ENCODE data around the gene TGFB1. TPM values are rescaled to one million over a fixed set of nuclear protein-coding genes. Genes with fewer than 3 reads are reported as not detected.

The TGFB1 gene
- polyA plus RNA-seq, 3 donors = 30.6 to 138 (median 42.2) TPM

GRCh38 chr19:41323023-41323422 lies 30.7 kb downstream of the TGFB1 start:
- peak overlapping the region; percentile 67 for H3K9ac ChIP-seq (ENCODE audit: insufficient read depth, low read length, poor library complexity, severe bottlenecking)
- H3K4me3 ChIP-seq (replicated peaks in 1 of 3; ENCODE audit: low read depth in 2 of 3, low read length in 3 of 3) = peak overlapping the region in 1 of 3 experiments; percentile 9
- H3K4me2 ChIP-seq (replicated peaks; ENCODE audit: extremely low read depth, low read length, poor library complexity, severe bottlenecking) = peak overlapping the region; percentile 14
- no peak overlapping the region for H2AFZ ChIP-seq (ENCODE audit: insufficient read depth, low read depth, low read length, poor library complexity, severe bottlenecking)
- H3K9me3 ChIP-seq (replicated peaks in 1 of 2; ENCODE audit: control insufficient read depth in 1 of 2, insufficient read depth in 1 of 2, low read length in 2 of 2) = no peaks in the 10 kb centered on the region
- Mint-ChIP-seq H3K4me1 (peaks cover 61% of the 10 kb centered on the region), H3K27ac (peak overlapping the region; percentile 66 to 96 (median 87)), H3K4me3 (peak overlapping the region in 1 of 2 donors; percentile 20), H3K27me3 (ENCODE audit: low read depth in 3 of 3) (peaks cover 0 to 1% (median 0%) of the 10 kb centered on the region in 3 donors), H3K36me3 (peaks cover 57 to 74% of the 10 kb centered on the region in 2 donors), H3K9me3 (peaks cover 0 to 1% (median 0%) of the 10 kb centered on the region in 7 donors)
- intact Hi-C loops (cut with micrococcal nuclease) = no loop called here
- peak overlapping the region; percentile 82 to 96 for H3K27ac ChIP-seq (ENCODE audit: low read depth in 1 of 2, low read length in 2 of 2)
- WGBS (ENCODE audit: insufficient coverage) = 53% methylated on average over 7 of the region's 7 CpGs
- H4K20me1 ChIP-seq (ENCODE audit: insufficient read depth, low read length) = peaks cover 83% of the 10 kb centered on the region
- TF ChIP-seq CTCF (IDR thresholded peaks at IDR 0.05) = no peak
- no peak for DNase-seq
- no peaks in the 10 kb centered on the region for H3K27me3 ChIP-seq (ENCODE audit: control insufficient read depth in 2 of 2, insufficient read depth in 2 of 2, low read length in 2 of 2)
- H3K36me3 ChIP-seq (replicated peaks in 1 of 2; ENCODE audit: control insufficient read depth in 1 of 2, insufficient read depth in 2 of 2, low read length in 2 of 2) = peaks cover 44 to 49% of the 10 kb centered on the region in 2 donors
- H3K79me2 ChIP-seq (ENCODE audit: insufficient read depth, low read length) = peaks cover 43% of the 10 kb centered on the region
- peaks cover 68 to 69% of the 10 kb centered on the region in 2 donors for H3K4me1 ChIP-seq (ENCODE audit: control insufficient read depth in 1 of 2, insufficient read depth in 2 of 2, low read length in 2 of 2)

GRCh38 chr19:41322451-41322850 lies 31.3 kb downstream of the TGFB1 start:
- H3K4me1 ChIP-seq (ENCODE audit: control insufficient read depth in 1 of 2, insufficient read depth in 2 of 2, low read length in 2 of 2) = peaks cover 63 to 64% of the 10 kb centered on the region in 2 donors
- no peak overlapping the region for H3K9ac ChIP-seq (ENCODE audit: insufficient read depth, low read length, poor library complexity, severe bottlenecking)
- no peak for DNase-seq
- TF ChIP-seq CTCF (IDR thresholded peaks at IDR 0.05) = no peak
- H3K36me3 Mint-ChIP-seq = peaks cover 59 to 76% of the 10 kb centered on the region in 2 donors
- peak overlapping the region; percentile 30 to 96 for H3K27ac ChIP-seq (ENCODE audit: low read depth in 1 of 2, low read length in 2 of 2)
- H3K27me3 Mint-ChIP-seq (ENCODE audit: low read depth in 3 of 3) = peaks cover 0 to 1% (median 0%) of the 10 kb centered on the region in 3 donors
- H3K4me3 Mint-ChIP-seq = no peak overlapping the region
- peaks cover 43% of the 10 kb centered on the region for H3K79me2 ChIP-seq (ENCODE audit: insufficient read depth, low read length)
- no peak overlapping the region for H3K4me3 ChIP-seq (replicated peaks in 1 of 3; ENCODE audit: low read depth in 2 of 3, low read length in 3 of 3)
- H4K20me1 ChIP-seq (ENCODE audit: insufficient read depth, low read length) = peaks cover 88% of the 10 kb centered on the region
- 98% methylated on average over 4 of the region's 11 CpGs for WGBS (ENCODE audit: insufficient coverage)
- no peaks in the 10 kb centered on the region for H3K9me3 ChIP-seq (replicated peaks in 1 of 2; ENCODE audit: control insufficient read depth in 1 of 2, insufficient read depth in 1 of 2, low read length in 2 of 2)
- H3K36me3 ChIP-seq (replicated peaks in 1 of 2; ENCODE audit: control insufficient read depth in 1 of 2, insufficient read depth in 2 of 2, low read length in 2 of 2) = peaks cover 45 to 53% of the 10 kb centered on the region in 2 donors
- no peak overlapping the region for H2AFZ ChIP-seq (ENCODE audit: insufficient read depth, low read depth, low read length, poor library complexity, severe bottlenecking)
- H3K4me2 ChIP-seq (replicated peaks; ENCODE audit: extremely low read depth, low read length, poor library complexity, severe bottlenecking) = peak overlapping the region; percentile 14
- H3K4me1 Mint-ChIP-seq = peaks cover 57% of the 10 kb centered on the region
- H3K27ac Mint-ChIP-seq = peak overlapping the region; percentile 66 to 96 (median 87)
- peaks cover 0 to 1% (median 0%) of the 10 kb centered on the region in 7 donors for H3K9me3 Mint-ChIP-seq
- no peaks in the 10 kb centered on the region for H3K27me3 ChIP-seq (ENCODE audit: control insufficient read depth in 2 of 2, insufficient read depth in 2 of 2, low read length in 2 of 2)
- intact Hi-C loops (cut with micrococcal nuclease) = no loop called here
